Activated CD8-positive, alpha-beta T cell treated with anti-CD3 and anti-CD28 coated beads for 36 hours (primary cell): ENCODE measurements around the gene SYCP1. TPM values are rescaled to one million over a fixed set of nuclear protein-coding genes. Genes with fewer than 3 reads are reported as not detected.
"Not testable (repeated sequence)": the region's sequence is repeated elsewhere in the genome, so short reads cannot be mapped to it uniquely, and the experiment has no call there.

Source experiments
- ATAC-seq: fragments of 200-7000 bp; cut with Tn5 transposase; one replicate; pipeline ENCODE4 v1.10.0; 2021; ENCODE audit warnings: mild to moderate bottlenecking, moderate library complexity
- CTCF ChIA-PET: fragments of 350-600 bp; sonication (Branson Sonifier 250); formaldehyde crosslinking; loops from one replicate; lab custom pipeline; 2021; ENCODE audit warnings: antibody characterized with exemption; lab: Charles Lee
- POLR2A ChIA-PET: fragments of 350-600 bp; sonication (Branson Sonifier 250); formaldehyde crosslinking; loops from one replicate; lab custom pipeline; 2021; ENCODE audit warnings: antibody characterized with exemption; lab: Charles Lee
- DNase-seq: peaks from one replicate; pipeline ENCODE4 v3.0.0-alpha.2; 2020
- H3K27ac Mint-ChIP-seq: one replicate; pipeline ENCODE4 v1.8.0; 2021; ENCODE audit warnings: mild to moderate bottlenecking, mixed read lengths
- H3K27me3 Mint-ChIP-seq: one replicate; pipeline ENCODE4 v1.8.0; 2021; ENCODE audit warnings: mixed read lengths
- H3K36me3 Mint-ChIP-seq: one replicate; pipeline ENCODE4 v1.8.0; 2021; ENCODE audit warnings: low read depth, mixed read lengths
- H3K4me1 Mint-ChIP-seq: one replicate; pipeline ENCODE4 v1.8.0; 2021; ENCODE audit warnings: low read depth, mixed read lengths
- H3K4me3 Mint-ChIP-seq: one replicate; pipeline ENCODE4 v1.8.0; 2021; ENCODE audit warnings: mild to moderate bottlenecking, moderate library complexity, mixed read lengths
- H3K9me3 Mint-ChIP-seq: one replicate; pipeline ENCODE4 v1.8.0; 2021; ENCODE audit warnings: mixed read lengths
- intact Hi-C: fragments of 100-400 bp; cut with micrococcal nuclease; formaldehyde crosslinking; loops from one replicate; pipeline ENCODE4 v1.10.0; 2022
- total RNA-seq, 2 experiments: library from RNA; stranded (reverse); gene quantifications; one replicate each; pipeline ENCODE4 v1.2.3, GENCODE V29; 2021
- TF ChIP-seq, protein P1 (sequence below): fragments of 200-600 bp; IDR thresholded peaks from one replicate; pipeline ENCODE4 v1.8.0; 2022; ENCODE audit warnings: antibody characterized with exemption, mild to moderate bottlenecking

The SYCP1 gene
- total RNA-seq, 2 experiments from 2014 or later: not detected

DNA sequence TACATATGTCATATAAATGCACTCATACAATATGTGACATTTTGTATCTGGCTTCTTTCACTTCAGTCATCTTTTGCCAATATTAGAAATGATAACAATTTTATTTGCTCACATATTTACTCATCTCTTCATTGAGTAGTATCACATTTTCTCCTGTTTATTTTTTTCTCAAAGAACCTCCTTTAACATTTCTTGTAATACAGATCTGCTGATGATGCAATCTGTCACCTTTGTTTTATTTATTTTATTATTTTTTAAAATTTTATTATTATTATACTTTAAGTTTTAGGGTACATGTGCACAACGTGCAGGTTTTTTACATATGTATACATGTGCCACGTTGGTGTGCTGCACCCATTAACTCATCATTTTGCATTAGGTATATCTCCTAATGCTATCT lies 159.1 kb downstream of the SYCP1 start:
- intact Hi-C loops: no loop called here
- H3K27me3 Mint-ChIP-seq: peaks cover 6% of the 10 kb centered on the region
- ATAC-seq: no peak
- ChIA-PET POLR2A (no interaction called here), CTCF (no interaction called here)
- no peak overlapping the region for H3K4me3 Mint-ChIP-seq
- H3K4me1 Mint-ChIP-seq: no peaks in the 10 kb centered on the region
- H3K36me3 Mint-ChIP-seq: peaks cover 2% of the 10 kb centered on the region
- H3K27ac Mint-ChIP-seq: no peak overlapping the region
- TF ChIP-seq, protein P1, sequence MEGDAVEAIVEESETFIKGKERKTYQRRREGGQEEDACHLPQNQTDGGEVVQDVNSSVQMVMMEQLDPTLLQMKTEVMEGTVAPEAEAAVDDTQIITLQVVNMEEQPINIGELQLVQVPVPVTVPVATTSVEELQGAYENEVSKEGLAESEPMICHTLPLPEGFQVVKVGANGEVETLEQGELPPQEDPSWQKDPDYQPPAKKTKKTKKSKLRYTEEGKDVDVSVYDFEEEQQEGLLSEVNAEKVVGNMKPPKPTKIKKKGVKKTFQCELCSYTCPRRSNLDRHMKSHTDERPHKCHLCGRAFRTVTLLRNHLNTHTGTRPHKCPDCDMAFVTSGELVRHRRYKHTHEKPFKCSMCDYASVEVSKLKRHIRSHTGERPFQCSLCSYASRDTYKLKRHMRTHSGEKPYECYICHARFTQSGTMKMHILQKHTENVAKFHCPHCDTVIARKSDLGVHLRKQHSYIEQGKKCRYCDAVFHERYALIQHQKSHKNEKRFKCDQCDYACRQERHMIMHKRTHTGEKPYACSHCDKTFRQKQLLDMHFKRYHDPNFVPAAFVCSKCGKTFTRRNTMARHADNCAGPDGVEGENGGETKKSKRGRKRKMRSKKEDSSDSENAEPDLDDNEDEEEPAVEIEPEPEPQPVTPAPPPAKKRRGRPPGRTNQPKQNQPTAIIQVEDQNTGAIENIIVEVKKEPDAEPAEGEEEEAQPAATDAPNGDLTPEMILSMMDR: no peak
- DNase-seq: no peak
- peaks cover 3% of the 10 kb centered on the region for H3K9me3 Mint-ChIP-seq

DNA sequence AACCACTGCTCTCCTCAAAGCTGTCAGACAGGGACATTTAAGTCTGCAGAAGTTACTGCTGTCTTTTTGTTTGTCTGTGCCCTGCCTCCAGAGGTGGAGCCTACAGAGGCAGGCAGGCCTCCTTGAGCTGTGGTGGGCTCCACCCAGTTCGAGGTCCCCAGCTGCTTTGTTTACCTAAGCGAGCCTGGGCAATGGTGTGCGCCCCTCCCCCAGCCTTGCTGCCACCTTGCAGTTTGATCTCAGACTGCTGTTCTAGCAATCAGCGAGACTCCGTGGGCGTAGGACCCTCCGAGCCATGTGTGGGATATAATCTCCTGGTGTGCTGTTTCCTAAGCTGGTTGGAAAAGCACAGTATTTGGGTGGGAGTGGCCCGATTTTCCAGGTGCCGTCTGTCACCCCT lies 164.9 kb downstream of the SYCP1 start:
- intact Hi-C loops: not testable (repeated sequence)

DNA sequence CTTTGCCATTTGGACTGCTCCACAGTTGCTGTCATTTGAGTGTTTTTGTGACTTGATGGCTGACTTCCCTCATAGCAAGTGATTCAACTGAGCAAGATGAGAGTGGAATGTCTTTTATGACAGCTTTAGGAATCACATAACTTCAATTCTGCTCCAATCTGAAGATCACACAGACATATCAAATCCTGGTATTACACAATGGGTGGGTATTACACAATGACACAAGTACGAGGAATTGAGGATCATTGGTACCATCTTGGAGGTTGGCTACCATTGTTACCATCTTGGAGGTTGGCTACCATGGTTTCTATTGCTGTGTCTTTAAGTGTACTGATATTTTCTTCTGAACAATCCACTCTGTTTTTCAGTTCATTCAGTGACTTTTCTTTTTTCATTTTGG lies 166.5 kb downstream of the SYCP1 start:
- ChIA-PET CTCF (no interaction called here), POLR2A (no interaction called here)
- TF ChIP-seq, protein P1: no peak
- peaks cover 12% of the 10 kb centered on the region for H3K27me3 Mint-ChIP-seq
- no peak for ATAC-seq
- peaks cover 3% of the 10 kb centered on the region for H3K9me3 Mint-ChIP-seq
- no peak overlapping the region for H3K27ac Mint-ChIP-seq
- H3K36me3 Mint-ChIP-seq: peaks cover 2% of the 10 kb centered on the region
- H3K4me1 Mint-ChIP-seq: no peaks in the 10 kb centered on the region
- DNase-seq: no peak
- intact Hi-C loops: no loop called here
- no peak overlapping the region for H3K4me3 Mint-ChIP-seq

More for the DNA sequence above, 164.9 kb downstream of the SYCP1 start:
- H3K4me1 Mint-ChIP-seq, DNase-seq, CTCF ChIA-PET, H3K27ac Mint-ChIP-seq, H3K36me3 Mint-ChIP-seq, ATAC-seq, H3K9me3 Mint-ChIP-seq, POLR2A ChIA-PET, H3K4me3 Mint-ChIP-seq: not testable (repeated sequence)
- peaks cover 12% of the 10 kb centered on the region for H3K27me3 Mint-ChIP-seq

DNA sequence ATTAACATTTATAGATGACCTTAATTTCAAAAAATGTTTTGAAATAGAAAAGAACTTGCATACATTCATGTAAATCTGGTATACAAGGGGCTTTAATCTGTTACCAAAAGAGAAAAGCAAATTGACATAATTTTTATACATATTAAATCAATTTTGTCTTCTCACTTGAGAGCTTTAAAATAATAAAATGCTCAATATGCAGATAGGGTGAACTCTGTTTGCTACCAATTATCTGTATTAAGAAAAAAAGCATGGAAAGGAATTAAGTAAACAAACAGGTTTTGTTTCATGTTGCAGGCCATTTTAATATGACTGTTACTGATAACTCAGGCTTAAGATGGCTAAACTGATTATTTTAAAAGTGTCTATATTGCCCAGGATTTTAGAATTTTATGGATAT lies 168.9 kb downstream of the SYCP1 start:
- TF ChIP-seq, protein P1: no peak
- H3K4me1 Mint-ChIP-seq: no peaks in the 10 kb centered on the region
- H3K36me3 Mint-ChIP-seq: peaks cover under 1% of the 10 kb centered on the region
- ChIA-PET CTCF (interaction anchor here (1.6 to 2.0 kb wide), 2 partner anchors 29 to 89 kb away, joined by 4 to 5 read pairs; no protein-coding TSS in a partner anchor), POLR2A (no interaction called here)
- H3K27ac Mint-ChIP-seq: no peak overlapping the region
- intact Hi-C loops: no loop called here
- ATAC-seq: no peak
- H3K9me3 Mint-ChIP-seq: peaks cover 1% of the 10 kb centered on the region
- no peak overlapping the region for H3K4me3 Mint-ChIP-seq
- no peak for DNase-seq
- peaks cover 9% of the 10 kb centered on the region for H3K27me3 Mint-ChIP-seq

DNA sequence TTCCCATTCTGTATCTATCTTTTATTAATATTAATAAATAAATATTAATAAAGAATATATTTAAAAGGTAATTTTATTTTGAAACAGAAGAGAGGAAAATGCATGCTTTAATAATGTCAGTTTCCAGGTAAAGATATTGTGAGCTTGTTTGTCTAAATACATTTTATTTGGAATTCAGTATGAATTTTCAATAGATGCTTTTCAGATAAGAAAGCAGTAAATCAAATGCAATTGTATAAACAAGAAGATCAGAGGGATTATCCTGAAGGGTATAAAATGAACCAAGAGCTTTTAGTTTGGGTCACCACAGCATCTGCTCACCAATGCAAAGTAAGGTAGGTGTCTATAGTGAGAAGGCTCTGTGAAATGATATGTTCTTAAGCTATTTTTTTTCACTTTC lies 174.9 kb downstream of the SYCP1 start, which contains the start of gene TSHB:
Gene TSHB (plus strand): TSS at position 301 of the 400 bp plus-strand sequence. CDS start 3,537 bp downstream, outside the sequence.
- H3K4me3 Mint-ChIP-seq: no peak within 1 kb of the TSS
- TF ChIP-seq, protein P1: no peak
- no peaks in the 10 kb centered on the region for H3K36me3 Mint-ChIP-seq
- no peak for ATAC-seq
- no peaks in the 10 kb centered on the region for H3K9me3 Mint-ChIP-seq
- DNase-seq: no peak
- ChIA-PET POLR2A (no interaction called here), CTCF (interaction anchor here (1.2 kb wide), 1 partner anchor 23 kb away, joined by 5 read pairs; no protein-coding TSS in a partner anchor)
- H3K4me1 Mint-ChIP-seq: no peaks in the 10 kb centered on the region
- peaks cover 1% of the 10 kb centered on the region for H3K27me3 Mint-ChIP-seq
- H3K27ac Mint-ChIP-seq: no peak within 1 kb of the TSS
- intact Hi-C loops: no loop called here
